Mesothelial cell of epicardium (in vitro differentiated cells): ENCODE results near the gene CUL1. TPM values are rescaled to one million over a fixed set of nuclear protein-coding genes. Genes with fewer than 3 reads are reported as not detected.

Source experiments
- DNase-seq, 2 experiments: peaks; one replicate each; pipeline ENCODE4 v3.0.0; 2021; ENCODE audit warnings: low spot score in 2 of 2; ENCODE audit not compliant: unreplicated experiment in 2 of 2
- H3K27ac Mint-ChIP-seq: 2 replicates; pipeline ENCODE4 v1.8.0; 2021; ENCODE audit warnings: mixed read lengths
- H3K27me3 Mint-ChIP-seq: 2 replicates; pipeline ENCODE4 v1.8.0; 2021; ENCODE audit warnings: low read depth, mixed read lengths
- H3K36me3 Mint-ChIP-seq: 2 replicates; pipeline ENCODE4 v1.8.0; 2021; ENCODE audit warnings: mixed read lengths
- H3K4me1 Mint-ChIP-seq: 2 replicates; pipeline ENCODE4 v1.8.0; 2021; ENCODE audit warnings: mixed read lengths
- H3K4me3 Mint-ChIP-seq: 2 replicates; pipeline ENCODE4 v1.8.0; 2021; ENCODE audit warnings: mild to moderate bottlenecking, moderate library complexity, mixed read lengths
- H3K9me3 Mint-ChIP-seq: 2 replicates; pipeline ENCODE4 v1.8.0; 2021; ENCODE audit warnings: mixed read lengths
- CTCF ChIP-seq: fragments of 200-600 bp; sonication (generic); IDR thresholded peaks from one replicate; pipeline ENCODE4 v1.5.0; 2021; ENCODE audit warnings: antibody characterized with exemption; ENCODE audit not compliant: unreplicated experiment
- total RNA-seq: library from RNA; stranded (reverse); gene quantifications from 3 replicates; pipeline ENCODE4 v1.2.1, GENCODE V29; 2021

Gene CUL1
- total RNA-seq, 1 donor from 2014 or later, result 60.9 TPM

GRCh38 chr7:148809856-148810255 is 111.2 kb downstream of the CUL1 start:
- Mint-ChIP-seq H3K4me1 (peaks cover 6% of the 10 kb centered on the region), H3K36me3 (peaks cover 23% of the 10 kb centered on the region), H3K4me3 (no peak overlapping the region)

GRCh38 chr7:148811892-148812291 is 113.2 kb downstream of the CUL1 start:
- TF ChIP-seq CTCF, result no peak
- Mint-ChIP-seq H3K27me3 (no peaks in the 10 kb centered on the region), H3K4me1 (peaks cover 6% of the 10 kb centered on the region), H3K27ac (no peak overlapping the region), H3K4me3 (no peak overlapping the region), H3K9me3 (no peaks in the 10 kb centered on the region), H3K36me3 (peaks cover 17% of the 10 kb centered on the region)
- DNase-seq, result no peak

More at GRCh38 chr7:148809856-148810255, 111.2 kb downstream of the CUL1 start:
- no peak for DNase-seq
- TF ChIP-seq CTCF, result no peak
- Mint-ChIP-seq H3K27ac (peak overlapping the region; percentile 60), H3K27me3 (no peaks in the 10 kb centered on the region), H3K9me3 (no peaks in the 10 kb centered on the region)

- H3K27ac Mint-ChIP-seq, result no peak overlapping the region
- H3K4me3 Mint-ChIP-seq, result no peak overlapping the region
- DNase-seq, result no peak
- no peak for TF ChIP-seq CTCF
- no peaks in the 10 kb centered on the region for H3K9me3 Mint-ChIP-seq
- peaks cover 24% of the 10 kb centered on the region for H3K36me3 Mint-ChIP-seq
- no peaks in the 10 kb centered on the region for H3K27me3 Mint-ChIP-seq
- peaks cover 6% of the 10 kb centered on the region for H3K4me1 Mint-ChIP-seq
Observed at GRCh38 chr7:148813890-148814289, 115.2 kb downstream of the CUL1 start.

- Mint-ChIP-seq H3K9me3 (no peaks in the 10 kb centered on the region), H3K27me3 (no peaks in the 10 kb centered on the region), H3K36me3 (peaks cover 27% of the 10 kb centered on the region), H3K4me1 (peaks cover 11% of the 10 kb centered on the region), H3K4me3 (no peak overlapping the region), H3K27ac (peak overlapping the region; percentile 41)
- DNase-seq, result no peak
- TF ChIP-seq CTCF, result no peak
Observed at GRCh38 chr7:148814922-148815559, 116.3 kb downstream of the CUL1 start.

- Mint-ChIP-seq H3K9me3 (no peaks in the 10 kb centered on the region), H3K27ac (no peak overlapping the region), H3K27me3 (no peaks in the 10 kb centered on the region), H3K4me1 (peaks cover 14% of the 10 kb centered on the region), H3K4me3 (no peak overlapping the region), H3K36me3 (peaks cover 23% of the 10 kb centered on the region)
- DNase-seq, result no peak
- no peak for TF ChIP-seq CTCF
Observed at GRCh38 chr7:148815612-148816011, 116.9 kb downstream of the CUL1 start.
